Calu3 (cell line): ENCODE measurements around the gene ALG9. TPM values are rescaled to one million over a fixed set of nuclear protein-coding genes. Genes with fewer than 3 reads are reported as not detected.

ENCODE experiments used
- BruUV-seq: library from RNA; stranded (reverse); fragments of 400-500 nt; replicated peaks from 2 replicates; lab custom pipeline; 2021; lab: Mats Ljungman, UMichigan
- CTCF ChIA-PET: fragments of 300-600 bp; sonication (Branson Sonifier 250); formaldehyde crosslinking; loops from one replicate; lab custom pipeline; 2022; ENCODE audit warnings: antibody characterized with exemption; lab: Charles Lee
- DNase-seq: peaks from one replicate; pipeline ENCODE4 v3.0.0; 2022
- H3K27ac Mint-ChIP-seq: one replicate; pipeline ENCODE4 v1.8.0; 2022; ENCODE audit warnings: mixed read lengths; ENCODE audit not compliant: unreplicated experiment
- H3K27me3 Mint-ChIP-seq: one replicate; pipeline ENCODE4 v1.8.0; 2022; ENCODE audit warnings: mixed read lengths; ENCODE audit not compliant: unreplicated experiment
- H3K36me3 Mint-ChIP-seq: one replicate; pipeline ENCODE4 v1.8.0; 2022; ENCODE audit warnings: mild to moderate bottlenecking, moderate library complexity, mixed read lengths; ENCODE audit not compliant: insufficient read depth, unreplicated experiment
- H3K4me1 Mint-ChIP-seq: one replicate; pipeline ENCODE4 v1.8.0; 2022; ENCODE audit warnings: mild to moderate bottlenecking, low read depth, mixed read lengths; ENCODE audit not compliant: unreplicated experiment
- H3K4me3 Mint-ChIP-seq: one replicate; pipeline ENCODE4 v1.8.0; 2022; ENCODE audit warnings: mild to moderate bottlenecking, low read depth, moderate library complexity, mixed read lengths; ENCODE audit not compliant: unreplicated experiment
- H3K9me3 Mint-ChIP-seq: one replicate; pipeline ENCODE4 v1.8.0; 2022; ENCODE audit warnings: low read depth, mixed read lengths; ENCODE audit not compliant: unreplicated experiment
- CTCF ChIP-seq: fragments of 200-600 bp; IDR thresholded peaks from one replicate; pipeline ENCODE4 v1.8.0; 2022; ENCODE audit warnings: antibody characterized with exemption; ENCODE audit not compliant: unreplicated experiment
- intact Hi-C: fragments of 100-400 bp; cut with micrococcal nuclease; formaldehyde crosslinking; loops from one replicate; pipeline ENCODE4 v1.10.0; 2022; ENCODE audit not compliant: unreplicated experiment
- total RNA-seq: library from RNA; stranded (reverse); gene quantifications from 2 replicates; pipeline ENCODE4 v1.2.3, GENCODE V29; 2022

ALG9 gene
- total RNA-seq, 1 experiment from 2014 or later = 12.6 TPM

DNA sequence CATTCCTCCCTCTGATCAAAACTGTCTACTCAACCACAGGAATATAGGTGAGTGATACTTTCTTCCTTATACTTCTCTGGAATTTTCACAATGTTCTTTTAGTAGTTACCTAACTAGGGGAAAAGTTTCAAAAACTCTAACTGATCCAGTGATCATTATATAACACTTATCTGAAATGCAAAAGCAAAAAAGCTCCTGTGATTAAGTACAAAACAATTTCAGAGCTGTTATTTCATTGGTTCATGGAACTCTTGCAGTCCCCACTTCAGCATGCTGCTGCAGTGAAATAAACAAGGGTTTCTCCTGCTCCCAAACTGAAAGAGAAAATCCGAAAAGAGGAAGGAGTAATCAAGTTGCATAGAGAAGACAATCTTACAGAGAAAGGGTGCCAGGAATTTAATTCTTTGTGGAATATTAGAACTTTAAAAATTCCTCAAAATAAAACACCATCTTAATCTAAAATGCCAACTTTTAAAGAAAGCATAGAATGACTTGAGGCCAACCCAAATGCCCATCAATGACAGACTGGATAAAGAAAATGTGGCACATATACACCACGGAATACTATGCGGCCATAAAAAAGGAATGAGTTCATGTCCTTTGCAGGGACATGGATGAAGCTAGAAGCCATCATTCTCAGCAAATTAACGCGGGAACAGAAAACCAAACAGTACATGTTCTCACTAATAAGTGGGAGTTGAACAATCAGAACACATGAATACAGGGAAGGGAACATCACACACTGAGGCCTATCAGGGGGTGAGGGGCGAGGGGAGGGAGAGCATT, 125.5 kb downstream of the ALG9 start:
- intact Hi-C loops = no loop called here
- BruUV-seq = no TSS peak
- Mint-ChIP-seq H3K36me3 (peaks cover 11% of the 10 kb centered on the region), H3K27me3 (no peaks in the 10 kb centered on the region), H3K4me1 (peaks cover 11% of the 10 kb centered on the region), H3K27ac (peak overlapping the region; percentile 27), H3K4me3 (no peak overlapping the region), H3K9me3 (no peaks in the 10 kb centered on the region)
- DNase-seq = no peak
- no peak for TF ChIP-seq CTCF
- CTCF ChIA-PET = no interaction called here

DNA sequence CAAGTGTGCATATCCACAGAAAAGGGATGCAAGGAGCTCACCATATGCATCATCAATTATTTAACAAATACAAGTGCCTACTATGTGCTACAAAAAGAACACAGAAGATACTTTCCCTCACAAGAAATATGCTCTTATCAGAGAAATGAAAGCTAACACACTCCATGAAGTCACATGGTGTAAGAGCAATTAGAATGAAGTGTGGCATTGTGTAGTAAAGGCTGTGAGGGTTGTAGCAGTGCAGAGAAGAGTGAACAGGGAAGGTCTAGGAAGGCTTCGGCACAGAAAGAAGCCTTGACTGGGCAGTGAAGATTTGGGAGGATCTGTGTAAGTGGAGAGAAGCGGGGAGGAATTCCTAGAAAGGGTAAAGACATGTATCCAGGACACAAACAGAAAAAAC, 127.7 kb downstream of the ALG9 start:
- no peak for TF ChIP-seq CTCF
- H3K4me1 Mint-ChIP-seq = peaks cover 11% of the 10 kb centered on the region
- intact Hi-C loops = no loop called here
- no peak for DNase-seq
- no peak overlapping the region for H3K27ac Mint-ChIP-seq
- no peaks in the 10 kb centered on the region for H3K27me3 Mint-ChIP-seq
- H3K4me3 Mint-ChIP-seq = no peak overlapping the region
- H3K36me3 Mint-ChIP-seq = peaks cover 16% of the 10 kb centered on the region
- no TSS peak for BruUV-seq
- CTCF ChIA-PET = interaction anchor here (1.0 kb wide), 1 partner anchor 18 kb away, joined by 3 read pairs; no protein-coding TSS in a partner anchor
- no peaks in the 10 kb centered on the region for H3K9me3 Mint-ChIP-seq

- TF ChIP-seq CTCF = no peak
- Mint-ChIP-seq H3K27me3 (no peaks in the 10 kb centered on the region), H3K36me3 (peaks cover 16% of the 10 kb centered on the region), H3K4me1 (peaks cover 11% of the 10 kb centered on the region), H3K9me3 (no peaks in the 10 kb centered on the region), H3K4me3 (no peak overlapping the region), H3K27ac (no peak overlapping the region)
- intact Hi-C loops = no loop called here
- CTCF ChIA-PET = no interaction called here
- DNase-seq = no peak
- no TSS peak for BruUV-seq
Observed at GRCh38 chr11:111741751-111742150, 129.6 kb downstream of the ALG9 start.

GRCh38 chr11:111739299-111739698, 132.1 kb downstream of the ALG9 start:
- CTCF ChIA-PET = no interaction called here
- Mint-ChIP-seq H3K36me3 (peaks cover 16% of the 10 kb centered on the region), H3K4me1 (no peaks in the 10 kb centered on the region), H3K27ac (no peak overlapping the region), H3K4me3 (no peak overlapping the region), H3K27me3 (no peaks in the 10 kb centered on the region), H3K9me3 (no peaks in the 10 kb centered on the region)
- BruUV-seq = no TSS peak
- DNase-seq = no peak
- intact Hi-C loops = no loop called here
- TF ChIP-seq CTCF = no peak
